Measurements from ENCODE around the gene SMIM45.
A peak's percentile ranks its signal among the peaks of the same experiment; 100 is the strongest.
"Not testable (repeated sequence)": the region's sequence is repeated elsewhere in the genome, so short reads cannot be mapped to it uniquely, and the experiment has no call there.

Gene SMIM45

DNA sequence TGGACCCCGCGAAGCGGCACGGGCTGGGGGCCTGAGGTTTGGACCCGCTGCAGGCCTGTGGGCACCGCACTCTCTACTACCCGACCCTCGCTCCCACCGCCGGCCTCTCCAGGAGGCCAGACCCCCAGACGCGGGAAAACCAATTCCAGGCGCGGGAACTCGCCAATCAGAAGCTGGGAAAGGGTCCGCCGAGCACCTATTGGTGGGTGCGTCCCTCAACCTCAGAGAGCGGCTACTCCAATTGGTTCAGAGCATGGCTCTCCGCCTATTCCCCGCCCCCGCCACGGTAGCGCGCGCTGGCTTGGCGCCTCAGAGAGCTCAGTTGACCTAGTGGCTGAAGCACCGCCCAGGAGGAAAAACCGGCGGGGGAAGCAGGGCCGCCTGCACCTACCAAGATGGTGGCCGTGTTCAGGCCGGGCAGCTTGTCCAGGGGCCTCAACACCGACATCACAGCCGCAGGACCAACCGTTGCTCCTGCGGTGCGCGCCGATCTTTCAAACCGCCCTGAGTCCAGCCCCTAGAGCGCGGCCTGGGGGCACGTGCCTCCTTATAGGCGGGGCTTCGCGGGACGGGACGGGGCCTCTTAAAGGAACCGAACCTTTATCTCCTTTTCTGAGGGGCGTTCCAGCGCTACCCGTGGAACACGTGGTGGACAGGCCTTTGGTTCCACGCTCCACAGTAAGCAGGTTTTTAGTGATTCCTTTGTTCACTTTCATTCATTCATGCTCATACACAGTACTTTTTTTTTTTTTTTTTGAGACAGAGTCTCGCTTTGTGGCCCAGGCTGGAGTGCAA is 5.1 kb upstream of the SMIM45 start, which contains the start of gene CENPM:
Gene CENPM, minus strand, starts transcription at position 524 of the 795 bp plus-strand sequence. Its CDS starts 76 bp downstream, at position 448.
- Histone ChIP-seq H3K9ac (ENCODE audit: low read length) (peak within 1 kb of the TSS; percentile 85), H3K36me3 (ENCODE audit: control insufficient read depth, low read depth, low read length) (peaks cover 22% of the 10 kb centered on the region), H3K9me3 (ENCODE audit: control insufficient read depth, low read depth, low read length) (no peaks in the 10 kb centered on the region), H3K4me1 (ENCODE audit: control insufficient read depth, low read depth, low read length) (peaks cover 13% of the 10 kb centered on the region), H3K27me3 (ENCODE audit: control insufficient read depth, insufficient read depth, low read length) (no peaks in the 10 kb centered on the region), H3K4me3 (ENCODE audit: low read length) (peak within 1 kb of the TSS; percentile 86), H3K27ac (ENCODE audit: low read length) (peak within 1 kb of the TSS; percentile 66)

- Histone ChIP-seq H3K27ac (ENCODE audit: low read length) (no peak overlapping the region), H3K9me3 (ENCODE audit: control insufficient read depth, low read depth, low read length) (no peaks in the 10 kb centered on the region), H3K36me3 (ENCODE audit: control insufficient read depth, low read depth, low read length) (peaks cover 20% of the 10 kb centered on the region), H3K9ac (ENCODE audit: low read length) (peak overlapping the region; percentile 85), H3K4me1 (ENCODE audit: control insufficient read depth, low read depth, low read length) (peaks cover 13% of the 10 kb centered on the region), H3K27me3 (ENCODE audit: control insufficient read depth, insufficient read depth, low read length) (no peaks in the 10 kb centered on the region), H3K4me3 (ENCODE audit: low read length) (peak overlapping the region; percentile 86)
Measured at GRCh38 chr22:41947424-41948080, 4.4 kb upstream of the SMIM45 start.

- H3K9me3 ChIP-seq (ENCODE audit: control insufficient read depth, low read depth, low read length) = no peaks in the 10 kb centered on the region
- peaks cover 16% of the 10 kb centered on the region for H3K36me3 ChIP-seq (ENCODE audit: control insufficient read depth, low read depth, low read length)
- peaks cover 13% of the 10 kb centered on the region for H3K4me1 ChIP-seq (ENCODE audit: control insufficient read depth, low read depth, low read length)
- H3K27me3 ChIP-seq (ENCODE audit: control insufficient read depth, insufficient read depth, low read length) = no peaks in the 10 kb centered on the region
- H3K9ac ChIP-seq (ENCODE audit: low read length) = no peak overlapping the region
- no peak overlapping the region for H3K27ac ChIP-seq (ENCODE audit: low read length)
- H3K4me3 ChIP-seq (ENCODE audit: low read length) = no peak overlapping the region
Measured at GRCh38 chr22:41948142-41948541, 3.8 kb upstream of the SMIM45 start.

GRCh38 chr22:41948928-41949296 is 3.0 kb upstream of the SMIM45 start:
- not testable (repeated sequence) for H3K9ac ChIP-seq (ENCODE audit: low read length); H3K27ac ChIP-seq (ENCODE audit: low read length); H3K36me3 ChIP-seq (ENCODE audit: control insufficient read depth, low read depth, low read length); H3K4me3 ChIP-seq (ENCODE audit: low read length); H3K9me3 ChIP-seq (ENCODE audit: control insufficient read depth, low read depth, low read length); H3K27me3 ChIP-seq (ENCODE audit: control insufficient read depth, insufficient read depth, low read length)
- peaks cover 13% of the 10 kb centered on the region for H3K4me1 ChIP-seq (ENCODE audit: control insufficient read depth, low read depth, low read length)

GRCh38 chr22:41949297-41949965 is 2.5 kb upstream of the SMIM45 start:
- H3K4me3 ChIP-seq (ENCODE audit: low read length) = no peak overlapping the region
- H3K9me3 ChIP-seq (ENCODE audit: control insufficient read depth, low read depth, low read length) = no peaks in the 10 kb centered on the region
- H3K27ac ChIP-seq (ENCODE audit: low read length) = no peak overlapping the region
- peaks cover 13% of the 10 kb centered on the region for H3K4me1 ChIP-seq (ENCODE audit: control insufficient read depth, low read depth, low read length)
- no peak overlapping the region for H3K9ac ChIP-seq (ENCODE audit: low read length)
- H3K36me3 ChIP-seq (ENCODE audit: control insufficient read depth, low read depth, low read length) = peaks cover 7% of the 10 kb centered on the region
- H3K27me3 ChIP-seq (ENCODE audit: control insufficient read depth, insufficient read depth, low read length) = no peaks in the 10 kb centered on the region

DNA sequence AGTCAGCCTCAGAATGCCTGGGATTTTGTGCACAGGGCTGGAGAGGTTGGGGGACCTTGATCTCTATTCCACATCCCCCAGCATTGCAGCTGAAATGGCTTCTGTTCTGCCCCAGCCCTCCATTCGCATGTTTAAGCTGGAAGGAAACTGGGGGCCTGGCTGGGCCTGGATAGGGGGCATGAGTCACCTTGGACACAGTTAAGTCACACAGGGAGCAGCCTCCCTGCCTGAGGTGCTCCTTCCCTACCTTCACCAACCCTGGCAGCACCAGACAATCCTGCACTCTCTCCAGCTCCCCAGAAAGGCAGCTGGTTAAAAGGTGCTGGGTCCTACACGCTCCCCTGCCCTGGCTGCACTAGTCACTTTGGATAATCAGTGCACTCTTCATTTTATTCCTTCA is 763 bp downstream of the SMIM45 start:
- peaks cover 9% of the 10 kb centered on the region for H3K4me1 ChIP-seq (ENCODE audit: control insufficient read depth, low read depth, low read length)
- no peaks in the 10 kb centered on the region for H3K9me3 ChIP-seq (ENCODE audit: control insufficient read depth, low read depth, low read length)
- no peak overlapping the region for H3K9ac ChIP-seq (ENCODE audit: low read length)
- no peaks in the 10 kb centered on the region for H3K36me3 ChIP-seq (ENCODE audit: control insufficient read depth, low read depth, low read length)
- no peak overlapping the region for H3K27ac ChIP-seq (ENCODE audit: low read length)
- H3K27me3 ChIP-seq (ENCODE audit: control insufficient read depth, insufficient read depth, low read length) = no peaks in the 10 kb centered on the region
- H3K4me3 ChIP-seq (ENCODE audit: low read length) = no peak overlapping the region

- Histone ChIP-seq H3K9ac (ENCODE audit: low read length) (no peak overlapping the region), H3K4me3 (ENCODE audit: low read length) (peak overlapping the region; percentile 26), H3K27ac (ENCODE audit: low read length) (no peak overlapping the region), H3K27me3 (ENCODE audit: control insufficient read depth, insufficient read depth, low read length) (peaks cover 3% of the 10 kb centered on the region), H3K36me3 (ENCODE audit: control insufficient read depth, low read depth, low read length) (no peaks in the 10 kb centered on the region), H3K9me3 (ENCODE audit: control insufficient read depth, low read depth, low read length) (no peaks in the 10 kb centered on the region), H3K4me1 (ENCODE audit: control insufficient read depth, low read depth, low read length) (no peaks in the 10 kb centered on the region)
Measured at GRCh38 chr22:41957941-41958556, 6.1 kb downstream of the SMIM45 start.

- no peaks in the 10 kb centered on the region for H3K9me3 ChIP-seq (ENCODE audit: control insufficient read depth, low read depth, low read length)
- no peak overlapping the region for H3K27ac ChIP-seq (ENCODE audit: low read length)
- peaks cover 5% of the 10 kb centered on the region for H3K4me1 ChIP-seq (ENCODE audit: control insufficient read depth, low read depth, low read length)
- no peak overlapping the region for H3K9ac ChIP-seq (ENCODE audit: low read length)
- no peak overlapping the region for H3K4me3 ChIP-seq (ENCODE audit: low read length)
- no peaks in the 10 kb centered on the region for H3K27me3 ChIP-seq (ENCODE audit: control insufficient read depth, insufficient read depth, low read length)
- H3K36me3 ChIP-seq (ENCODE audit: control insufficient read depth, low read depth, low read length) = no peaks in the 10 kb centered on the region
Measured at GRCh38 chr22:41963453-41964111, 11.6 kb downstream of the SMIM45 start.

DNA sequence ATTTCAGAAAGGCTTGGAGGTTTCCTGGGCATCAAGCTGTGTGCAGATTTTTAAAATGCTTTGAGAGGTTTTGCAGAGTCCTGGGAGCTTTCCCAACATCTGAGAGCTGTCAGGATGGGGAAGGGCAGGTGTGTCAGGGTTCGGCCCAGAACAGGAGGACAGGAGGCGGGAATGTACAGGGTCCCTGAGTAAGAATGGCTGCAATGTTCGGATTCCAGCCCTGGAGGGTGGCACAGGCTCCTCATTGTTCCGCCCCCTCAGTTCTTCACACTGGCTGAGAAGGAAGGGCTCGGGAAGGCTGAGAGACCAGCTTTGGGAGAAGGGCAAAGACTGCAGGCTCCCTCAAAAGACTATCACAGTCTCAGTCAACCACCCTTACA is 12.2 kb downstream of the SMIM45 start:
- Histone ChIP-seq H3K9ac (ENCODE audit: low read length) (no peak overlapping the region), H3K4me1 (ENCODE audit: control insufficient read depth, low read depth, low read length) (peaks cover 5% of the 10 kb centered on the region), H3K27ac (ENCODE audit: low read length) (no peak overlapping the region), H3K27me3 (ENCODE audit: control insufficient read depth, insufficient read depth, low read length) (no peaks in the 10 kb centered on the region), H3K9me3 (ENCODE audit: control insufficient read depth, low read depth, low read length) (no peaks in the 10 kb centered on the region), H3K4me3 (ENCODE audit: low read length) (no peak overlapping the region), H3K36me3 (ENCODE audit: control insufficient read depth, low read depth, low read length) (no peaks in the 10 kb centered on the region)

DNA sequence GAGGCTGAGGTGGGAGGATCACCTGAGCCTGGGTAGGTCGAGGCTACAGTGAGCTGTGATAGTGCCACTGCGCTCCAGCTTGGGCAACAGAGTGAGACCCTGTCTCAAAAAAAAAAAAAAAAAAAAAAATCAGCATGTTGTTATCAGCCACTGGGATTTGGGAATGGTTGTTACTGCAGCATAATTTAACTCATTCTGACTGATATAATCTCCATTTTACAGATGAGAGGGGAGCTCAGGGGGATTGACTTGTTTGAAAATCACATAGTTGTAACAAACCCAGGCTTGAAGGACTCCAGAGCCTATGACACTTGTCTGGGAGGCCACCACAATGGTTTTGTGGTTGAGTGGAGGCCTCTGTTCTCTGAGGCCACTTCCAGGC is 14.3 kb downstream of the SMIM45 start:
- Histone ChIP-seq H3K27ac (ENCODE audit: low read length) (no peak overlapping the region), H3K4me3 (ENCODE audit: low read length) (no peak overlapping the region), H3K9ac (ENCODE audit: low read length) (no peak overlapping the region), H3K36me3 (ENCODE audit: control insufficient read depth, low read depth, low read length) (no peaks in the 10 kb centered on the region), H3K4me1 (ENCODE audit: control insufficient read depth, low read depth, low read length) (peaks cover 5% of the 10 kb centered on the region), H3K27me3 (ENCODE audit: control insufficient read depth, insufficient read depth, low read length) (no peaks in the 10 kb centered on the region), H3K9me3 (ENCODE audit: control insufficient read depth, low read depth, low read length) (no peaks in the 10 kb centered on the region)

DNA sequence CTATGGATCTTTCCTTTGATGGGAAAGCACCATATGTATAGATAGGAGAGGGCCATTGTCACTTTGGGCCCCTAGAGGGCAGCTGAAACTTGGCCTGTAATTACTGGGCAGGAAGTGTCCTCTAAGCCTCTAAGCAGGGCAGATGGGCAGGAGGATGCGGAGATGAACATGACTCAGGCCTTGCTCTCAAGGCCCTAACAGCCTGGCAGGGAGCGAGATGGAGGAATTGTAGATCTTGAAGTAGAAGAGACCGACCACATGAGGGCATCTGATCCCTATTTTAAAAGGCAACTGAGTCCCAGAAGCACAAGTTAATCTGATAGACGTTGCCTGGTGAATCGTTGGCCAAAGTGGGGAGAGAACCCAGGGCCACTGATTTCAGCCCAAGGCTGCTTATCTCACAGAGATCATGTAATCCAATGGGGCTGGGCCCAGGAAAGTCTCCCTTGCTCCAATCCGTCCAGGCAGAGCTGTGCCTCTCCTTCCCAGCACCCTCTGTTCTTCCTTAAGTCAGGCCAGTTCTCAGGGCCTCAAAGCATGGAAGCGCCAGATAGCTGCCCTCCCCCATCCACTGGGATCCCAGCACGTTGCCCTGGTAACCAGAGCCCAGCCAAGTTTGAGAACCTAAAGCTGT is 14.8 kb downstream of the SMIM45 start:
- Histone ChIP-seq H3K4me1 (ENCODE audit: control insufficient read depth, low read depth, low read length) (peaks cover 5% of the 10 kb centered on the region), H3K27me3 (ENCODE audit: control insufficient read depth, insufficient read depth, low read length) (no peaks in the 10 kb centered on the region), H3K36me3 (ENCODE audit: control insufficient read depth, low read depth, low read length) (no peaks in the 10 kb centered on the region), H3K9me3 (ENCODE audit: control insufficient read depth, low read depth, low read length) (no peaks in the 10 kb centered on the region), H3K9ac (ENCODE audit: low read length) (no peak overlapping the region), H3K4me3 (ENCODE audit: low read length) (no peak overlapping the region), H3K27ac (ENCODE audit: low read length) (no peak overlapping the region)
